Measurements from ENCODE around the gene PDYN.

- TF ChIP-seq POLR2A (IDR thresholded peaks at IDR 0.05) (no peak), CTCF (IDR thresholded peaks at IDR 0.05) (no peak)
These were observed 14.6 kb downstream of the PDYN start for GRCh38 chr20:1979106-1979778.
